NCI-H345 treated with DMSO at 0.1 percent for 48 hours (cell line): Measurements from ENCODE around the gene VSTM2B.

ENCODE experiments used
- DNase-seq: peaks from one replicate; lab custom pipeline; 2025; ENCODE audit not compliant: unreplicated experiment; lab: John Stamatoyannopoulos, UW

Gene VSTM2B

GRCh38 chr19:29515233-29515619 lies 10.6 kb upstream of the VSTM2B start:
- DNase-seq = no peak

DNA sequence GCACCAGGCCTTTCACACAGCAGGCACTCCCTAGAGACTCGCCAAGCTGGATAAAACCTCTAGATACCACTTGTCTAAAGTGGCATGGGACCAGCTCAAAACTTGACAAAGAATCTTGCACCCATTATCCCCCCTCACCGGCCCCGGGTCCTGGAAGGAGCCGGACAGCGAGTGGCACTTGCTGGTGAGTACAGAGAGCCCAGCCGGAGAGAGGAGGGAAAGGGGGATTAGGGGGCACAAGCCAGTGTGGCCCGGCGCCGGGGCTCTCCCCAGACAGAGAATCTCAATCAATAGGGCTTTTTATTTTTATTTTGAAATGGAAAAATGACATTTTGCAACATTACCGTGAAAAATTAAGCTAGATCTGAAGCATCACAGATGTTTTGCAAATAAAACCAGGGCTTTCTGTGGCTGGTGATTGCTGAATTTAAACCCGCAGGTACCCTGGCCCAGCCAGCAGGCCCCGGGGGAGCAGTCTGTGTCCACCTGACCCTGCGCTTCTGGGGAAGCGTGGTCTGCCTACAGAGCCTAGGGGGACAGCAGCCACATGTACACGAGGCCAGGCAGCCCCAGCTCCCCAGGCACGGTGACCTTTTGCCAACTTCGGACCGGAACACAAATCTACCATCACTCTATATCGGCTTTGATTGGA lies 10.0 kb upstream of the VSTM2B start:
- no peak for DNase-seq

- DNase-seq = no peak
Observed at GRCh38 chr19:29516358-29516725, 9.5 kb upstream of the VSTM2B start.

GRCh38 chr19:29516821-29517395 lies 8.9 kb upstream of the VSTM2B start:
- DNase-seq = no peak

- no peak for DNase-seq
Observed at GRCh38 chr19:29517412-29517811, 8.4 kb upstream of the VSTM2B start.

DNA sequence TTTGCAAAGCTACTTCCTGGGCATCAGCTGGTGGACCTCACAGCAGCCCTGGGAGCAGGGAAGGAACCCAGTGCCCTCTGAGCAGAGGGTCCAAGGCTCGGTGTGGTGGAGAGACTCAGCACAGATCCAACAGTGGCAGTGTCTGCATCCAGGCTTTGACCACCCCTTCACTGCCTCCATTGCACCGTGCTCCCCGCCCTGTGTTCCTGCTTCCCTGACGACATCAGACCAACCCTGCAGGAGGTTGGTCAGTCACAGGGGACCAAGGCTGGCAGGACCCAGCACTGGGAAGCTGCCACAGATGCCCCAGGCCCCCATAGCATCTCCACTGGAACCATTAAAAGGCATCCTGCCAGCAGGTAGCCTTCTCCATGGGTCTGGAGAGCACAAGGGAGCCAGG lies 7.8 kb upstream of the VSTM2B start:
- DNase-seq = no peak

DNA sequence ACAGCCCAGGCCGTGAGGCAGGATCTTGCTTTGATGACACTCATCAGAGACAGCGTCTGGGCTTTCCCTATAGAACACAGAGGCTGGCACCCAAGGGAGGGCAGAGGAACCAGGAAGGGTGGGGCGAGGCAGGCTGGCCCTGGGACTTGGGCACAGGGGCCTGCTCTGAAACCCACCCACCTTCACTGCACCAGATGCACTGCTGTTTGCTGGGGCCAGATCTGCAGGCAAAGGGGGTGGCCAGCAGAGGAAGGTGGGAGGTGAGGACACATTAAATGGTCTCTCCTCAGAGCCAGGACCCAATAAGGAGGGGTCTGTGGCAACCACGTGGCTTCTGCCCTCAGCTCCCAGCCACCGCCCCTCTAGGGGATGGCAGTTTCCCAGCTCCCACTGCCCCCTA lies 6.6 kb upstream of the VSTM2B start:
- DNase-seq = no peak

- DNase-seq = no peak
Observed at GRCh38 chr19:29519931-29520330, 5.9 kb upstream of the VSTM2B start.

GRCh38 chr19:29520390-29520789 lies 5.4 kb upstream of the VSTM2B start:
- DNase-seq = no peak

DNA sequence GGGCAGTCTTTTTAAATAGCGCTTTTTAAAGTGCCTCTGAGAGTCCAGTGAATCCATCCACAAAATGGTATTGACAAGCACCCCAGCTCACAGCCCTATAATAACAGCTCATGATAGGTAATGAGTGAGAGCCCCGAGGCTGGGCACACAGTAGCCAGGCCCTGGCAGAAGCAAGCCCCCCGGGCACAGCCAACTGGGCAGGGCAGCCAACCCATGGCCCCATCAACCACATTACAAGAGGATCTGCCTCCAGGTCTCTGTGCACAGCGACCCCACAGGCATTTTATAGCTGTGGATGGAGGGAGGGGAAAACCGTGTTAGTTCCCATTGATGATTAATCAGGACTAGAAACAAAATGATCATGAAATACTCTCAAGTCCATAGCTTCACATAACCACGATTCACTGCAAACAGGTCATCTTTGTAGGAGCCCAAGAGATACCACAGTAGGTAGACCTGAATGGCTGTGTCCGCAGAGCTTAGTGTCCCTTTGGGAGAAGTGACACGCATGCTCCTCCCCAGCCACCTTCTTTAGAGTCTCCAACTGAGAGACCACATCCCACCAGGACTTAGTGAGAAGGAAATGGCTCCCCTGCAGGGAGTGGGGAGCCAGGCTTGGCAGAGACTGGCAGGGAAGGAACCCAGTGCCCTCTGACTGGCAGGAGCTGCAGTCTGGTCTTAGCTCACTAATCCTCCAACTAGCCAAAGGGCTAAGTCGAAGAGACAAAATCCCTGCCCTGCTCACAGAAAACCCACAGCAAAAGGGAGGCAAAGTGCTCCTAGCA lies 4.3 kb upstream of the VSTM2B start:
- no peak for DNase-seq

DNA sequence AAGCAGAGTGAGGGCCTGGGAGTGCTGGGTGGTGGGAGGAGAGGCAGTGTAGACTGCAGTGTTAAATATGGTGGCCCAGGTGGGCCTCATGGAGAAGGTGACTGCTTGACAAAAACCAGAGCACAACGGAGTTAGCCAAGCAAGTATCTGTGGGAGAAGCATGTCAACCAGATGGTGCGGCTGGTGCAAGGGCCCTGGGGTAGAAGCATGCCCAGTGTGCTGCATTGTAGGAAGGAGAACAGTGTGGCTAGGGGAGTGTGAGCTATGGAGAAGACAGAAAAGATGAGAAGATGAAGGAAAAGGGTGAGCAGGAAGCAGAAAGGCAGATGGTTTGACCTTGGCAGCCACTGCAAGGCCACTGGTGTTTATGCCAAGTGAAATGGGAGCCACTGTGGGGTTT lies 2.2 kb upstream of the VSTM2B start:
- DNase-seq = no peak

- peak; percentile 67 for DNase-seq
Observed at GRCh38 chr19:29524201-29524911, 1.4 kb upstream of the VSTM2B start.

DNA sequence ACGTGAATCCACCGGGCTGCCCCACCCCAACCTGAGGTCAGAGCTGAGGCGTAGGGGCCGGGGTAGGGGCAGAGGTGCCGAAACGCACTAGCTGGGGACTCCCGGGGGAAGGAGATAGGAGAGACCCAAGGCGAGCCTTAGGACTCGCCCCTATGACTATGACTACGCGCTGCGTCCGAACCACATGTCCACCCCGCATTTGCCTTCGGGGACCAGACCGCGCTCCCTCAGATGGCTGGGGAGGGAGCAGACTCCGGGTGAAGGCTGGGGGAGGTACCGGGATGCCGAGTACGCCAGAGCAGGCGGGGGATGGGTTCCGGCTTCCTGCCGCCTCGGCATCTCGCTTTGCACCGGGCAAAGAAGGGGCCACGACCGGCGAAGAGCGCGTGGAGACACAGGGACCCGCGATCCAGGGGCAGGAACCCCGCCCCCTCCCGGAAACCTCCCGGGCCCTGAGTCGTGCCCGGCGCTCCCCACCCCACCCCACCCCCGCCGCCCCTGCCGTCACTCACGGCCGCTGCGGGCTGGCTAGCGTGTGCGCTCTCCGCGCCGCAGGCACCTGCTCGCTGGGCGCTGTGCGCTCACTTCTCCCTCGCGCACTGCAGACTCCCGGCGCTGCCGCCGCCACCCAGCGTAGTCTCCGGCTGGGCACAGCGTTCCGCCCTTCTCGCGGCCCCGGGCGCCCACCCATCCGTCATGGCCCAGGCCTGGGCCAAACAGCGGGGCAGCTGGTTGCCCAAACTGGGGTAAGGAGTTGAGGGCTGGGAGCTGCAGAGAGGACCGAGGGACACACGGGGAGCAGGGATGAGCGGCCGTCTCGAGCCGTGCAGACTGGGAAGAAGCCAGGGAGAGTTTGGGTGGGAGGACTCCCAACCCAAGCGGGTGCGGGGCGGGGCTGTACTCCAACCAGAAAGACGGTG lies 622 bp upstream of the VSTM2B start:
- DNase-seq = peak; percentile 72

GRCh38 chr19:29526730-29527499 lies 1.1 kb downstream of the VSTM2B start:
- peak; percentile 48 for DNase-seq

GRCh38 chr19:29527500-29528328 lies 1.9 kb downstream of the VSTM2B start:
- DNase-seq = no peak

GRCh38 chr19:29528350-29528945 lies 2.7 kb downstream of the VSTM2B start:
- no peak for DNase-seq

DNA sequence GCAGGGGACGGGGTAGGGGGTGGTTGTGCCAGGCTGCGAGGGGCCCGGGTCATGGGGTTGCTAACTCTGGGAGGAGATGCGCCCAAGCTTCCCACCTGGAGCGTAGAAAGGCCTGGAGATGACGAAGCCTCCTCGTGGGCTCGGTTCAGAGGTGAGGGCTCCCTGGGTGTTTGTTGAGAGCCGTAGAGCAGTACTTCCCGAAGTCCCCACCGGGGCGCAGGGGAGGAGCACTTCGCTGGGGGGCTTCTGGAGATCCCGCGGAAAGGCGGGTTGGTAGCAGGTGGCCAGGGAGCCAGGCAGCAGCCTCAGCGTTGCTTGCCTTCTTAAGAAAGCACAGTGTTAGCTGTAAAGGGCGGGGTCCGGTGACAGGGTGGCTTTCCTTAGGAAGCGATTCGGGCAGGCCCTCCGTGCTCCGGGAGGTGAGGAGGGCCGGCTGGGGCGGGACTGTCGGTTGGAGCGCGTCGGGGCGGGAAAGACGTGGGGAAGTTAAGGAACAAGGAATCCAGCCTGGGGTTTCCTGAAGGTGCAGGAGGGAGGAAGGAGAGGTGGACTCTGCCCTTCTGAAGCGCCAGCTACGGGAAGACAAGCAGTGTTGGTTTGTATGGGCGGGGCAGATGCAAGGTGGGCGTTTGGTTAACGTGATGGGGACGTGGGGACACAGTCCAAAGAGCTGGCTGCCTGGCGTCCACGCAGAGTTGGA lies 3.3 kb downstream of the VSTM2B start:
- DNase-seq = no peak
